ENCODE measurements around the gene KLHL22. TPM values are rescaled to one million over a fixed set of nuclear protein-coding genes. Genes with fewer than 3 reads are reported as not detected.

The KLHL22 gene
- total RNA-seq, 2 donors from 2014 or later: 24.0 to 41.1 TPM

DNA sequence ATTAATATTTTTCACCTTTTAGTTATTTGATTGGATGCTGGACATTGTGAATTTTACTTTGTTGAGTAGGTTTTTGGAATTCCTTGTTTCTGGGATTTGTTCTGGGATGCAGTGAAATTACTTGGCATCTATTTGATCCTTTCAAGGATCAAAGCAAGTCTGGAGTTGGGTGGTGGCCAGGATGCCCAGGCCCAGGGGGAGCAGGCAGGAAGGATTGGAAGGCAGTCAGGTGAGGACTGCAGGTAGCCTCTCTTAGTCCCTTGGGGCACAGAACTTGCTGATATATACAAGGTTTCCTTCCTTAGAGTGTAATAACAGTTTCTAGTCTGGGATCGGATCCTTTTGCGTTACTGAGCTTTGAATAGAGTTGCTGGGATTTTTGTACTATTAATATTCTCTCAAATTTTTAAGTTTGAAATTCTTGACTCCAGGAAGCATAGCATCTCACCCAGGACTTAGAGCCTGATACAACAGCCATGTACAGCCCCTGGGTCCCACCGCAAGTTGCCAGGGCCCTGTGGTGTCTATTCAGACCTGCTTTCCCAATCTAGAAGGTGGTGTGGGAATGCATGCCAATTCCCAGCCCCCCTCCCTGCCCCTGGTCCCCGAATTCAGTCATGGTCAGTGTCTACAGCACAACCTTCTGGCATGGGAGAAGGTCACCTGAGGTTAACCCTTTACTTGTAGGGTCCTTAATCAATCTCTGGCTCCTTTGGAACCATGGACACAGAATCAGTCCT, 95.6 kb downstream of the KLHL22 start:
- H3K4me1 ChIP-seq (ENCODE audit: control insufficient read depth in 1 of 2, low read depth in 2 of 2): peaks cover 4 to 7% of the 10 kb centered on the region in 2 donors
- DNase-seq (ENCODE audit: low spot score): no peak
- H3K27ac ChIP-seq: no peak overlapping the region
- ATAC-seq (ENCODE audit: insufficient number of reproducible peaks, low FRiP score, low read depth): no peak
- peaks cover 8% of the 10 kb centered on the region for H3K36me3 ChIP-seq
- no peaks in the 10 kb centered on the region for H3K27me3 ChIP-seq (replicated peaks; ENCODE audit: insufficient read depth)
- H3K4me3 ChIP-seq: no peak overlapping the region
- TF ChIP-seq, protein P1, sequence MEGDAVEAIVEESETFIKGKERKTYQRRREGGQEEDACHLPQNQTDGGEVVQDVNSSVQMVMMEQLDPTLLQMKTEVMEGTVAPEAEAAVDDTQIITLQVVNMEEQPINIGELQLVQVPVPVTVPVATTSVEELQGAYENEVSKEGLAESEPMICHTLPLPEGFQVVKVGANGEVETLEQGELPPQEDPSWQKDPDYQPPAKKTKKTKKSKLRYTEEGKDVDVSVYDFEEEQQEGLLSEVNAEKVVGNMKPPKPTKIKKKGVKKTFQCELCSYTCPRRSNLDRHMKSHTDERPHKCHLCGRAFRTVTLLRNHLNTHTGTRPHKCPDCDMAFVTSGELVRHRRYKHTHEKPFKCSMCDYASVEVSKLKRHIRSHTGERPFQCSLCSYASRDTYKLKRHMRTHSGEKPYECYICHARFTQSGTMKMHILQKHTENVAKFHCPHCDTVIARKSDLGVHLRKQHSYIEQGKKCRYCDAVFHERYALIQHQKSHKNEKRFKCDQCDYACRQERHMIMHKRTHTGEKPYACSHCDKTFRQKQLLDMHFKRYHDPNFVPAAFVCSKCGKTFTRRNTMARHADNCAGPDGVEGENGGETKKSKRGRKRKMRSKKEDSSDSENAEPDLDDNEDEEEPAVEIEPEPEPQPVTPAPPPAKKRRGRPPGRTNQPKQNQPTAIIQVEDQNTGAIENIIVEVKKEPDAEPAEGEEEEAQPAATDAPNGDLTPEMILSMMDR (IDR thresholded peaks at IDR 0.05): no peak
- H3K9me3 ChIP-seq: no peaks in the 10 kb centered on the region

DNA sequence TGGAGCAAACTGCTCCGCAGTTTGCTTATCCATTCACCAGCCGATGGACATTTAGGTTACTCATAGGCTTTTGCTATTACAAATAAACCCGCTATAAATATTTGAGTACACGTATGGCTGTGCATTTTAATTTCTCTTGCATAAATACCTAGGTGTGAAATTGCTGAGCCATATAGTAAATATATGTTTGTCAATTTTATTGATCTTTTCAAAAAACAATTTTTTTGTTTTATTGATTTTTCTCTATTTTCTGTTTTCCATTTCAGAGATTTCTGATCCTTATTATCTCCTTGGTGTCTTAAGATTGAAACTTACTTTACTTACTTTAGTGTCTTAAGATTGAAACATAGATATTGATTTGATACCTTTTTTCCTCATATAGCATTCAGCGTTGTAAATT, 97.2 kb downstream of the KLHL22 start:
- no peak overlapping the region for H3K27ac ChIP-seq
- TF ChIP-seq, protein P1 (IDR thresholded peaks at IDR 0.05): no peak
- ATAC-seq (ENCODE audit: insufficient number of reproducible peaks, low FRiP score, low read depth) (no peak), DNase-seq (ENCODE audit: low spot score) (no peak)
- H3K4me1 ChIP-seq (ENCODE audit: control insufficient read depth in 1 of 2, low read depth in 2 of 2): peaks cover 6 to 15% of the 10 kb centered on the region in 2 donors
- no peaks in the 10 kb centered on the region for H3K27me3 ChIP-seq (replicated peaks; ENCODE audit: insufficient read depth)
- no peak overlapping the region for H3K4me3 ChIP-seq
- peaks cover 8% of the 10 kb centered on the region for H3K36me3 ChIP-seq
- no peaks in the 10 kb centered on the region for H3K9me3 ChIP-seq

DNA sequence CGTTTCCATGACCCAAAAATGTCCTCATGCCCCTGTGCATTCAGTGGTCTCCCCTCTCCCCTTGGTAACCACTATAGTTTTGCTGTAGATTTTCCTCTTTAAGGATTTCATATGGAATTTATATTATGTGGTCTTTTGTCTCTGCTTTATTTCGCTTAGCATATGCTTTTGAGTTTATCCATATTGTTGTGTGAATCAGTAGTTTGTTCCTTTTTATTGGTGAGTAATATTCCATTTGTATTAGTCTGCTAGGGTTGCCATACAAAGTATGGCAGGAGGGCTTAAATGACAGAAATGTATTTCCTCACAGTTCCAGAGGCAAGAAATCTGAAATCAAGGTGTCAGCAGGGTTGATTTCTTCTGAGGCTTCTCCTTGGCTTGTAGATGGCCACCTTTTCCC, 98.1 kb downstream of the KLHL22 start:
- H3K4me3 ChIP-seq: no peak overlapping the region
- no peak overlapping the region for H3K27ac ChIP-seq
- H3K27me3 ChIP-seq (replicated peaks; ENCODE audit: insufficient read depth): no peaks in the 10 kb centered on the region
- H3K36me3 ChIP-seq: peaks cover 8% of the 10 kb centered on the region
- ATAC-seq (ENCODE audit: insufficient number of reproducible peaks, low FRiP score, low read depth): no peak
- H3K9me3 ChIP-seq: no peaks in the 10 kb centered on the region
- H3K4me1 ChIP-seq (ENCODE audit: control insufficient read depth in 1 of 2, low read depth in 2 of 2): peaks cover 8 to 19% of the 10 kb centered on the region in 2 donors
- TF ChIP-seq, protein P1 (IDR thresholded peaks at IDR 0.05): no peak
- no peak for DNase-seq (ENCODE audit: low spot score)

DNA sequence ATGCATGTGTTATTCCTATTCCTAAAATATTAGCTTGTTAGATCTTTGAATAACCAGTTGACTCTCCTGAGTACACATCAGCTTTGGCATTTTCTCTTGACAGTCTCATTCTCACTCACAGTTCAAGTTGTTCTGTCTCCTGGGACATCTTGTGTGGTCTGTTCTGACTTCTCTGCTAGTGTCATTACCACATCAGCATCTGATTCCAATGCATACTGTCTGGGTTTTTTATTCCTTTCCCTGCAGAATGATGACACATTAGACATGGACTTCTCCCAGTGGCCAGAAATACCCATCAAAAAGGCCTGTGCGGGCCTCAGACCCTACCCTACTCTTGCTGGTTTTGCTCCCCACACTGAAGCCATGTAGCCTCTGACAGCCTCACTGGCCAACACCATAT, 99.0 kb downstream of the KLHL22 start:
- no peak for ATAC-seq (ENCODE audit: insufficient number of reproducible peaks, low FRiP score, low read depth)

DNA sequence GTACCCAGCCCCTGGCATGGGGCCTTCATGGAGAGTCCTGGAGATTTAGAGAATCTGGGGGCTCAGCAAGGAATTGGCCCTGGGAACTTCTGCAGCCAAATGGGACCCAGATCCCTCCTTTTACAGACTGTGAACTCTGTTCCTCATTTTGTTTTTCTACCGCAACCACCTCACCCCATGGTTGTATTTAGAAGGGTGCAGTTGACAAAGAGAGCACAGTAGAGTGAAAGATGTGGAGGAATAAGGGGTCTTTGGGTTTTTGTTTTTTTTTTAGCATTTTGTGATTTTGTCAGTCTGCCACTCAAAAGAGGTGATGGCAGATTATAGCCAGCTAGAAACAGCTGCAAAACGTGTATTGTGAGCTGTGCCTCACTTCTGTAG, 99.7 kb downstream of the KLHL22 start:
- TF ChIP-seq, protein P1 (IDR thresholded peaks at IDR 0.05): no peak
- peaks cover 3% of the 10 kb centered on the region for H3K36me3 ChIP-seq
- DNase-seq (ENCODE audit: low spot score) (no peak), ATAC-seq (ENCODE audit: insufficient number of reproducible peaks, low FRiP score, low read depth) (no peak)
- no peak overlapping the region for H3K4me3 ChIP-seq
- no peak overlapping the region for H3K27ac ChIP-seq
- no peaks in the 10 kb centered on the region for H3K9me3 ChIP-seq
- no peaks in the 10 kb centered on the region for H3K27me3 ChIP-seq (replicated peaks; ENCODE audit: insufficient read depth)
- peaks cover 8 to 19% of the 10 kb centered on the region in 2 donors for H3K4me1 ChIP-seq (ENCODE audit: control insufficient read depth in 1 of 2, low read depth in 2 of 2)

More for the DNA sequence above, 99.0 kb downstream of the KLHL22 start:
- Histone ChIP-seq H3K4me3 (no peak overlapping the region), H3K9me3 (no peaks in the 10 kb centered on the region), H3K27ac (no peak overlapping the region), H3K4me1 (ENCODE audit: control insufficient read depth in 1 of 2, low read depth in 2 of 2) (peaks cover 8 to 19% of the 10 kb centered on the region in 2 donors), H3K27me3 (replicated peaks; ENCODE audit: insufficient read depth) (no peaks in the 10 kb centered on the region), H3K36me3 (peaks cover 8% of the 10 kb centered on the region)
- DNase-seq (ENCODE audit: low spot score): no peak
- TF ChIP-seq, protein P1 (IDR thresholded peaks at IDR 0.05): no peak

Data from thoracic aorta (tissue), 2 donors.